ENCODE results near the gene TTLL3.
"Not testable (repeated sequence)": the region's sequence is repeated elsewhere in the genome, so short reads cannot be mapped to it uniquely, and the experiment has no call there.

The TTLL3 gene

DNA sequence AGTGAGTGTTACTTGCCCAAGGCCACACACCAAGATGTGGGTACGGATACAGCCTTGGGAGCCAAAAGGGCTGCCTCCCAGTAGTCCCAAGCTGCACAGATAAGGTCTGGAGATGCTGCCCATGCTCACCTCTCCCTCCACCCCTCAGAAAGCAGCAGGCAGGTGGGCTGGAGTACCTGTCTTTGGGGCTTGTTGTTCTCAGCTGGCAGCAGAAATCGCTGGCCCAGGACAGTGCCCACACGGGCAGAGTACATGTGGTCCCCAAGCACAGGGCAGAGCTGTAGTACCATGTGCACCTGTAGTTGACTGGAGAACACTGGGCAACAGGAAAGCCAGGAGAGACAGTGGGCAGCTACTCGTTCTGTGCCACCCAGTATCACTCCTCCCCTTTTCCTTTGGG, 28.8 kb downstream of the TTLL3 start:
- no peak for DNase-seq

DNA sequence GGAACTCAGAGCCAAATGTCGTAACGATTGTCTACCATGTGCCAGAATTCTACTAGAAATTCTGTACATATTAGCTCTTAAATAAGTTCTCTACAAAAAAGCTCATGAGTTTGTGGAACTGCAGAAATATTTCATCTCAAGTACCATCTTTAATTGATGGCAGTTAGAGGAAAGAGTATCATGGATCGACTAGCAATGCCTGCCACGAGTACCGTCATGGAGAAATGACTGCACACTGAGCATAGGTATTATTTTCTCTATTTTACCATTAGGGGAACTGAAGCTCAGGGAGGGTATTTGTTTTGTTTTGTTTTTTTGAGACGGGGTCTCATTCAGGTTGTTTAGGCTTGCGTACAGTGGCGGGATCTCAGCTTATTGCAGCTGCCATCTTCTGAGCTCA, 31.0 kb downstream of the TTLL3 start:
- no peak for DNase-seq

DNA sequence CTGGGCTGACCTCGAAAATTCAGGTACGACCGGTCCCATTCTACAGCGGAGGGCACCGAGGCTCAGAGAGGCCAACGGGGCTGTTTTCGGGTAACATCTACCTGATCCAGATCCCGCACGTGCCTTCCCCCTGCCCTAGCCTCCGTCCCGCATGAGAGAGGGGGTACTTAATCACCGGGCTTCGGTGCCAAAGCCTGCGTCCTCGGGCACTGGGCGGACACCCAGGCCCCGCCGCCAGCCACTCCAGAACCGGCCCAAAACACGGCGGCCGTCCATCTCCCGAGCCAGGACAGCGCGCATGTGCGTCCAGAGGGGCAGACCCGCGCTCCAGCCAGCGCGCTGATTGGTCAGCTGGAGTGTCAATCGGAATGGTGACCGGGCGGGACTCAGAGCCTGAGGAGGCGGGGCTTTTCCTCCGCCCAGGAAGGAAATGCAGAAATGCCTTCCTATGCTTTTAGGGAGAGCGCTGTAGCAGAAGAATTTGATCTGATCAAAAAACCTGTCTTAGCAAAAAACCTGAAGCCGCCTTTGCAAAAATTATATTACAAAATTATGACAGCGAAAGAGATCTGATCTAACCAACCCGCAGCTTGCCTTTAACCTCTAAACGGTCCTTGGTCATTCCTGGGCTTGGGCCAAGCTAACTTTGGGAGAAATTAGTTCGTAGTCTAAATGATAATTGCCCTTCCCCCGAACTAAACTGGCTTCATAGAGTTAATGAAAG, 33.8 kb downstream of the TTLL3 start, which contains the start of gene RPUSD3:
RPUSD3 (minus strand) TSS at position 294 of the 724 bp plus-strand sequence; CDS start at position 276, 18 bp downstream.
- DNase-seq: peak; percentile 98 to 99 (median 98)

DNA sequence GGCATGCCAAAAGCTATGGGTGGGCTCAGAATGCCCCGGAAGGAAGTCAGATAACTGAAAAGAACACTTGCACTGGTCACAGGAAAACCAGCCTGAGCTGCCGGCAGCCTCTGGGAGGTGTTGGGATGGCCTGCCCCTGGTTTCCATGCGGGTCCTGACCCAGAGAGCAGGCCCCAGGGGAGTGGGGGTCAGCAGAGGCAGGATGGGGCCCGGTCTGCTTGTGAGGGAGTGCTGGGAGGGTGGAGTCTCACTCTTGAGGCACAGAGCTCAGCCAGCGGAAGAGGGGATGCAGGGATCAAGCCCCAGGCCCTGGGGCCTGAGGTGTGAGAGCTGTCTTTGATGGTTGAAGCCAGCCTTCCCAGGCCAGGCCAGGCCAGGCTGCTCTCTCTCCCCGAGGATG, 36.2 kb downstream of the TTLL3 start:
- no peak for DNase-seq

DNA sequence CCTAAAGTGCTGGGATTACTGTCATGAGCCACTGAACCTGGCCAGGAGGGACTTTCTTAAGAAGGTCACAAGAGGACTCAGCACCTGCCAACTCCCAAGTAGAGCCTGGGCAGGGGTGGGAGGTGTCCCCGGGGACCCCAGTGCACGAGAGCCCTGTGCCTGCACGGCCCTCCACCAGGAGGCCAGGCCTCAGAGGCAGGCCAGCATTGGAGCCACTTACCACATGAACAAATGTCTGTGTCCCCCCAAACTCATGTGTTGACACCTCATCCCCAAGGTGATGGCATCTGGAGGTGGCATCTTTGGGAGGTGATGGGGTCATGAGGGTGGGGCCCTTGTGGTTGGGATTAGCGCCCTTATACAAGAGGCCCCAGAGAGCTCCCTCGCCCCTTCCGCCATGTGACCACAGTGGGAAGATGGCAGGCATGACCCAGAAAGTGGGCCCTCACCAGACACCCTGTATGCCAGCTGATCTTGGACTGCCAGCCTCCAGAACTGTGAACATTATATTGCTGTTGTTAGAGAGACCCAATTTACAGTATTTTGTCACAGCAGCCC, 36.9 kb downstream of the TTLL3 start:
- no peak for DNase-seq

DNA sequence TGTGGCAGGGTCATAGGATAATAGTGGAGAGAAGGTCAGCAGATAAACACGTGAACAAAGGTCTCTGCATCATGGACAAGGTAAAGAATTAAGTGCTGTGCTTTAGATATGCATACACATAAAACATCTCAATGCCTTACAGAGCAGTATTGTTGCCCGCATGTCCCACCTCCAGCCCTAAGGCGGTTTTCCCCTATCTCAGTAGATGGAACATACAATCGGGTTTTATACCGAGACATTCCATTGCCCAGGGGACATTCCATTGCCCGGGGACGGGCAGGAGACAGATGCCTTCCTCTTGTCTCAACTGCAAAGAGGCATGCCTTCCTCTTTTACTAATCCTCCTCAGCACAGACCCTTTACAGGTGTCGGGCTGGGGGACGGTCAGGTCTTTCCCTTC, 37.8 kb downstream of the TTLL3 start:
- DNase-seq: not testable (repeated sequence)

DNA sequence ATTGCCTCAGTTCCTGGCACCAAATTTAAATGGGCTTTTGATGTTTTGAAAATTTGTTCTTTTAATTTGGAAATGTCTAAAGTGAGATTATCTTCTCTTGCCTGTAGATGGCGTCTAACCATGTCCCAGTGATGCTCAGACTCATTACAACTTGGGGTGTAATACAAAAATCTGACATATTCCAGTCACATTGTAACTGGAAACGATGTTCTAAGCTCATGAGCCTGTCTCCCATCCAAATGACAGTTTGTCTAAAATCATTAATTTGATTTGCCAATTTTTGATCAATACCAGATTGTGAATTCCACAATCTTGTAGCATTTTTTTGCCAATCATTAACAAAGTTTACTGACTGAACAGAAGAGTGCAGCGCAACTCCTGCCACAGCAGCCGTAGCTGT, 38.8 kb downstream of the TTLL3 start:
- DNase-seq: peak; percentile 22 to 68 (median 39)

DNA sequence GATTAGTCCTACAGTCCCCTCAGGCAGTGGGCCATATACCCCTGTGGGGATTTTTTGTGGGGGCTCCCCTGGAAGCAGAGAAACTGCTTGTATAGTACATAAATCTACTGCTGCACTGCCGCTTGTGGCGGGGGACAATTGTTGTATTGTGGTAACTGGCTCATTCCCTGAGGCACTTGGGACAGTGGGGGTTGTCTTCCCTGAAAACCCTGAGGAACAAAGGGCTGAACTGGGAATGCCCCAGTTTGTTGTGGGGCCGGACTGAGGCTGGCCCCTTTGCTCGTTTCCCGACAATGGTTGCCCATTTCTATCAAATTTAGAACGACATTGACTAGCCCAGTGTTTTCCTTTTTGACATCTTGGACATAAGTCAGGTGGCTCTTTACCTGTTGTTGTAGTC, 41.3 kb downstream of the TTLL3 start:
- DNase-seq: not testable (repeated sequence)

DNA sequence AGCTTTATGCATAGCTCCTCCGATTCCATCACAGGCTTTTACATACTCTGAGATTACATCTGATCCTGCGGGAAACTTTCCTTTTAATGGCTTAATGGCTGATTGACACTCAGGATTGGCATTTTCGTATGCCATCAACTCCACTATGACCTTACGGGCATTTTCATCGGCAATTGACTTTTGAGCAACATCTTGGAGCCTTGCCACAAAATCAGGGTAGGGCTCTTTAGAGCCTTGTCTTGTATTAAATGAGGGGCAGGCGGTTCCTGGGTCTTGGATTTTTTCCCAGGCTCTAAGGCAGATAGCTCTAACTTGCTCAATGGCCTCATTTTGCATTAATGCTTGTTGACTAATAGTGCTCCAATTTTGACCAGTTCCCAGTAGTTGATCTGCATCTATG, 41.9 kb downstream of the TTLL3 start:
- not testable (repeated sequence) for DNase-seq

DNA sequence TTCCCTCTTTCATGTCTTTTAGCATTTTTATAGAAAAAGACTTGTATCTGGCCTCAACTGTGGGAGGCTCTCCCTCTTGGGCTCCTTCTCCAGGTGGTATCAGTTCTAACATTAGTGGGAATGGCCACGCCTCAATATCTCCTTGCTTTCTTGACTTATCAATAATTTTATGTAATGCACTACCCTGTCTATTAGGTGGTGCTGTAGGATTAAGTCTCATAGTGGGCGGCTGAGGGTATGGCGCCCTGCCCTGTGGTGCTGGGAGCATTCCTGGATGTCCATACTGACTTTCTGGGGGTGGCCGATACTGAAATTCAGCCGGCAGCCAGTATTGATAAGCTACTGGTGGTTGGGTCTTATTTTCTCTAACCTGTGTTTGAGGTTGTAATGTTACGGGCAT, 42.5 kb downstream of the TTLL3 start:
- DNase-seq: no peak

DNA sequence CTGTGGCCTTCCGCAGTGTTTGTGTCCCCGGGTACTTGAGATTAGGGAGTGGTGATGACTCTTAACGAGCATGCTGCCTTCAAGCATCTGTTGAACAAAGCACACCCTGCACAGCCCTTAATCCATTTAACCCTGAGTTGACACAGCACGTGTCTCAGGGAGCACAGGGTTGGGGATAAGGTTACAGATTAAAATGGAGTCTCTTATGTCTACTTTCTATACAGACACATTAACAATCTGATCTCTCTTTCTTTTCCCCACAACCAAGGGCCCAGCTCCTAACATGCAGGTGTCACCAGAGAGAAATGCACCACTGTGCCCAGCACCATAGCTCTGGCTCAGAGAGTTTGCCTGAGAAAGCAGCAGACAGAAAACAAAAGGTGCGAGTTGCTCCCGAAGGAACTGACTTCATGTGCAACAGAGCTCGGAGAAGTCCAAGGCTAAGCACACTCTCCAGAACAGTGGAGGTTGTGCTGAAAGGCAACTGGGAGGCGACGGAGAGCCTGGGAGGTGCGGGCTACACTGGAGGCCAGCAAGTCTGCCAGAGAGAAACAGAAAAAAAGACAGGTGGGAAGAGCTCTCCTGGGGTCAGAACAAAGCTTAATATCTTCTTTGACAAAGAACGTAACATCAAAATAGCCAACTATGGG, 44.4 kb downstream of the TTLL3 start:
- DNase-seq: not testable (repeated sequence)

DNA sequence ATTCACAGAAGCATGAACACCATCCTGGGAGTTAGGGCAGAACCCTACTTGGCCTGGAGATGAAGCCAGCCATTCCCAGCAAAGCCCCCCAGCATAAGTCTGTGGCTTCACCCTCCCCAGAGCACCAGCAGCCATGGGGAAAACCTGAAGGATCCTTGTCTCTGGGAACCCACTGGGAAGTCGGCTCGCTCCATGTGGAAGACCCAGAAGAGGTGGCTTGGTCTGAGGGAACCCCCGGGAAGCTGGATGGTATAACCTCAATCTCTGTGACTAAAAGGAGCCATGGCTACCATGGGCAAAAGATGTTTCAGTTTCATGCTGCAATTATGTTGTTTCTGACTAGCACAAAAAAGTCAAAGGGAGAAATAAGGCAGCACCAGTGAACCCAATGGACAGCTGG, 45.5 kb downstream of the TTLL3 start:
- no peak for DNase-seq

DNA sequence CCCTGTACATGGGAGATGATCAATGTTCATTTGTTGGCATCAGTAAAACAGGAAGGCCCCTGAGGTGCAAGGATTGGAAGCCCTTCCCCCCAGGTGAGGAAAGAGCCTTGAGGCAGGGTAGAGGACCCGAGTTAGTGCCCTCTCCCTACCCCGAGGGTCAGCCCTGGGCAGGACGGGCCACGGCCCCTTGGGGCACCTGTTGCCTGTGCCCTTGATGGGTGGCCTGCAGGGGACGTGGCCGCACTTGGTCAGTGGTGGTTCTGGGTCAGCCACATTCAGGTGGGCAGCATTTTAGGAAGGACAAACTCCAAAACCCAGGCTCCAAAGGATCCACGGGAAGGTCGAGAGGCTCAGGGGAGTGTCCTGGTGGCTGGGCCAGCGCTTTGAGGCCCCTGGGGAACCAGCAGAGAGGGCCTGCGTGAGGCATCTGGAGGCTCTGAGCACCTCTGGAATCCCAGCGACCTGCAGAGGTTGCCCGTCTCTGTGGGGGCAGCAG, 49.5 kb downstream of the TTLL3 start:
- DNase-seq: no peak

DNA sequence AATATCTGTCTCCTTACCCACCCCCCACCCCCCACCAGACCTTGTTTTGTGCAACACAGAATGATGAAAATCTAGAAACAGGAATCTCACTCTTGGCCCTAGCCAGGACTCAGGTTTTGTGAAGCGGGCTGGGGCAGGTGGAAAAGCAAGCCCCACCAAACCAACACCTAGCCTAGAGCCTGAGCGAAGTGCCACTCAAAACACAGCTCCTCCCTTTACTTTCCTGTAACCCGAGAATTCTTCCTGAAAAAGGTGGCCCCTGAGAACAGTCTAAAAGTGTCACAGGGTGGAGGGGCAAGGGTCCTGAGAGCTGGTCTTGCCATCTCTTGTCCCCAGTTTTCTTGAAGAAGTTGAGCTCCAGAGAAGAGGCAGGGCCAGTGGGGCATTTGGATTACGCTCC, 51.1 kb downstream of the TTLL3 start:
- no peak for DNase-seq

DNA sequence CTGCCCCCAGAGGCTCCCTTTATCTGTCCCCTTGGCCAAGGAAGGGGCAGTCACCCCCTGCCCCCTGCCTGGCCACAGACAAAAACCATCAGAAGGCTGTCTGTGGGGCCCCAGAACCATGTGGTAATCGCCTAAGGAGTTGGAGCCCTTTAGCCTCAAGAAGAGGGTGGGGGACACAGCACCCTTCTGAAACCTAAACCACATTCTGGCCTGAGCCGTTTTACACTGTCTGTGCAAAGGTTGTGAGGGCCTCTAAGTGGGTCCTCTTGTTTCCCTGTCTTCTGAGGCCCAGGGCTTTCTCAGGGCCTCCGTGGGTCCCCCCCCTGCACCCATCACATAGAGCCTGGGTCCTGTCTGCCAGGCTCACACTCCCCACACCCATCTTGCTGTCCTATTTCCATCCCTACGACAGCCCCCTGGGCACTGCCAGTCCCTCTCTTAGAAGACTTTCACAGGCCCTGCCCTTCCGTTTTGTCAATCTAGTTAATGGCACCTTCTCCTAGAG, 51.6 kb downstream of the TTLL3 start:
- no peak for DNase-seq

DNA sequence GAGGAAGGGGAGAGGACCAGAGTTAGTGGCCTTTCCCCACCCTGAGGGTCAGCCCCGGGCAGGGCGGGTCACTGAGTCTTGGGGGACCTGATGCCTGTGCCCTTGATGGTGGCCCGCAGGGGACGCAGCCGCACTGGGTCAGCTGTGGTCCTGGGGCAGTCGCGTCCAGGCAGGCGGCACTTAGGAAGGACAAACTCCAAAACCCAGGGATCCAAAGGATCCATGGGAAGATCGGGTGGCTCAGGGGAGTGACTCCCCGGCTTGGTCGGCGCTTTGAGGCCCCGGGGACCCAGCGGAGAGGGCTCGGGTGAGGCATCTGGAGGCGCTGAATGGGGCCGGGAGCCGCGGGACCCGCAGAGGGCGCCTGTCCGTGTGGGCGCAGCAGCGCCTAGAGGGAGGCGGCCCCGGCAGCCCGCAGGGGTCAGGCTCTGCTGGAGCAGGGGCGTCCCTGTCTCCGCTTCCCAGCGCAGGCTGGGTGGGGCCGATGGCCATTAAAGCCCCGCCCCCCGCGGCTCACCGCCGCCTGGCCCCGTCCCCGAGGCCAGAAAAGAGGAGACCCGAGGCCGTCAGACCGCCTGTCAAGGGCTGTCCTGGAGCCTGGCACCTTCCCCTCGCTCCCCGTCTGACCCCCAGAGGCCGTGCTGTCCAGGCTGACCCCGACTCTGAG, 52.5 kb downstream of the TTLL3 start:
- peak; percentile 38 to 77 (median 58) for DNase-seq

DNA sequence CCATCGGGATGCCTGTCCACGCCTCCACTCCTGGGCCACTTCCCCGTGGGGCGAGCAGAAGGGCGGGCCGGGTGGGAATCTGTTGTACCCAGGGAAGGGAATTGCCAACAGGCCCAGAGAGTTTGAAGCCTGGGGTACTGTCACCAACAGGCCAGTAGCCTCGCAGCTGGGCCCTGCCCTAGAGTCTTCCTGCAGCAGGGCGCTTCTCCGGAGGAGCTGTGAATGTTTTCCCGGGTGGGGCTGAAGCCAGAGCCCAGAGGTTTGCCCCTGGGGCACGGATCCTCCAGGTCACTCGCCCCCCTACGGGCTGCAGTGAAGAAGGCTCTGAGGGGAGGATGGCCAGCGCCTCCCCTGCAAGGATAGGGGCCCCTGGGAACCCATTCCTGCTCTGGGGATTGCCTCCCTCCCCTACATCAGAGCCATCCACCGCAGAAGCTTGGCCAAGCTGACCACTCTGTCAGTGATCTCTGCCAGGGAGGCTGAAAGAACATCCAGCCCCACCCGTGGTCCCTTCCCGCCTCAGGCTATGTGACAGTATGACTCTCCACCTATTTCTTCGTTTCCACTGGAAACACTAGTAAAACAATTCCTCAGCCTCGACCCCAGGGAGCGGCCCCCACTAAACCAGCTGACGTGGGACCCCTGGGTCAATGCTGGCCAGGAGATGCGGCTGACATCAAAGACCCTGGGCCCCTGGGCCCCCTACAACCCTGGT, 53.2 kb downstream of the TTLL3 start:
- peak in 1 of 4 experiments; percentile 16 for DNase-seq

DNA sequence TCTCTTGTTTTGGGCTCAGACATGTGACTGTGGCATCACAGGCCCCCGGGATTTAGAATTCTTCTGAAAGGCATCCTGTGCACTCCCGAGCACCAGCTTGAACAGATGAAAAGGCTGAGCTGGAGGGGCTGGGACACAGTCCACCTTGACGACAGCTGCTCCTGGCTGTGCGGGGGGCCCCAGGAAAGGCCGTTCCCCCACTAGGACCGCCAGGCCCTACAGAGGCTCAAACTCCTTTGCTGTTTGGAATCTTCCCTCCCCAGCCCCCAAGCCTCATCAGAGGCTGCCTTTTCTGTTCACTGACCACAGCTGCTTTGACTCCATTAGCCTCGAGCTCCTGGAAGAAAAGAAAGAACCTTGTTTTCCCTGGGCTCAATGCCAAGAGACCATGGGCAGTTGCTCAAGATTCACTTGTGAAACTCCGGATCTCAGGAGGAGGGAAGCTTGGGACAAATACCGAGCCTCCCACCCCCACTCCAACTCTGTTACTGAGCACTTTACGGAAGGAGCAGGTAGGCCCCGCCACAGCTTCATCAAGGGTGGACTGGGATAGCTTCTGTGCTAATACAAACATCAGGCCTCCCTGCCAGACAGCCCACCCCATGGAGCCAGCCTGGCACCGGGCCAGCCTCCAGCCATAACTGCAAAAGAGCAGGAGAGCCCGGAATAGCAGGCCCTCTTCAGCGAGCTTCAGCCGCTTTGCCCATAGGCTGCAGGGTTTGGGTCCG, 54.3 kb downstream of the TTLL3 start:
- peak; percentile 72 to 88 (median 80) for DNase-seq

DNA sequence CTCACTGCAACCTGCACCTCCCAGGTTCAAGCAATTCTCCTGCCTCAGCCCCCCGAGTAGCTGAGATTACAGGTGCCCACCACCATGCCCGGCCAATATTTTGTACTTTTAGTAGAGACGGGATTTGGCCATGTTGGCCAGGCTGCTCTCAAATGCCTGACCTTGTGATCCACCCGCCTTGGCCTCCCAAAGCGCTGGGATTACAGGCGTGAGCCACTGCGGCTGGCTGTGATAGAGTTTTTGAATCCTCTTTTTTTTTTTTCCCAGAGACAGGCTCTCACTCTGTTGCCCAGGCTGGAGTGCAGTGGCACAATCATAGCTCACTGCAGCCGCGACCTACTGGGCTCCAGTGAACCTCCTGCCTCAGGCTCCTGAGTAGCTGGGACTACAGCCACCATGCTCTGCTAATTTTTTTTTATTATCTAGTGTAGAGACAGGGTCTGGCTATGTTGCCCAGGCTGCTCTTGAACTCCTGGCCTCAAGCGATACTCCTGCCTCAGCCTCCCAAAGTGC, 55.1 kb downstream of the TTLL3 start:
- not testable (repeated sequence) for DNase-seq

DNA sequence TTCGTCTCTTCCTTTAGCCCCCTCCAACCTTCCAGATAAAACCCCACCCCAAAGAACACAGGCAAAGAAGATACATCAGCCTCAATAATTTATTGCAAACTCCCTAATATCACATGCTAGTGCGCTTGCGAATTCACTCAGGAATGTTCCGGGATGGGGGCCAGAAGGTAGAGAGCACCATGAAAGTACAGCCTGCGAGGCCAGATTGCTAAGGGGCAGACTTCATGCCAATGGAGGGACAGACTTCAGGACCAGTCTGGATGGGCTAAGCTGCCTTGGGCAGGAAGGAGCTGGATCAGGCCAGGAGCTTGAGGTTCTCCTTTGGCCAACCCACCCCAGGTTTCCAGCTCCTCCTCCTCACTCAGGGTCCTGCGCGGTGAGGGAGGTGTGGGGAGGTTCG, 56.6 kb downstream of the TTLL3 start:
- no peak for DNase-seq

DNA sequence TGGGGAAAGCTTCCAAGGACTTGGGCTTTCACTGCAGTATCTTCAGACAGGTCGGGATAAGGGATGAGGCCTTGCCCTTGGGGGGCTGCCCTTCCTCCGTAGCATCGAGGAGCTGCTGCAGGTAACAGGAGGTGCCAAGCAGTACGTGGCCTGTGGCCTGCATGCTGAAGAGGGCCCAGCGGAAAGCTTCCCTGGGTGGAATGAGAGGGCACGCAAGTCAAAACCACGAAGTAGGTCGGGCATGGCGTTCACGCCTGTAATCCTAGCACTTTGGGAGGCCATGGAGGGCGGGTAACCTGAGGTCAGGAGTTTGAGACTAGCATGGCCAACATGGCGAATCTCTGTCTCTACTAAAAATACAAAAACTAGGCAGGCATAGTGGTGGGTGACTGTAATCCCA, 57.0 kb downstream of the TTLL3 start:
- DNase-seq: no peak
